NT2/D1 (cell line): ENCODE results near the gene ZDHHC17.

ENCODE experiments used
- SUZ12 ChIP-seq: IDR thresholded peaks from 2 replicates; pipeline ENCODE4 v1.6.1; 2011; ENCODE audit not compliant: insufficient read length, insufficient read depth; ENCODE audit errors: extremely low read depth
- YY1 ChIP-seq: IDR thresholded peaks from 2 replicates; pipeline ENCODE4 v1.6.1; 2011; ENCODE audit not compliant: insufficient read length, insufficient read depth
- ZNF274 ChIP-seq: IDR thresholded peaks from 2 replicates; pipeline ENCODE4 v1.6.1; 2011; ENCODE audit warnings: mild to moderate bottlenecking, low read depth, low read length

GRCh38 chr12:76714861-76715260 is 49.1 kb upstream of the ZDHHC17 start:
- TF ChIP-seq YY1 (no peak), SUZ12 (no peak), ZNF274 (no peak)
